ENCODE data around the gene CFAP69.

- TF ChIP-seq CREB1 (CRISPR knock-in tag; IDR thresholded peaks at IDR 0.05; ENCODE audit: low read depth) (no peak), CTCF (conservative IDR thresholded peaks at IDR 0.05; ENCODE audit: low read depth in 2 of 2) (no peak), ETS1 (IDR thresholded peaks at IDR 0.05) (no peak), JUNB (IDR thresholded peaks at IDR 0.05; ENCODE audit: unreplicated experiment) (no peak), REST (IDR thresholded peaks at IDR 0.05; ENCODE audit: unreplicated experiment) (no peak), POLR2AphosphoS5 (IDR thresholded peaks at IDR 0.05; ENCODE audit: low read depth) (no peak), ZNF331 (CRISPR knock-in tag; IDR thresholded peaks at IDR 0.05; ENCODE audit: low read depth) (no peak), EZH2phosphoT487 (IDR thresholded peaks at IDR 0.05; ENCODE audit: unreplicated experiment) (no peak), EZH2 (IDR thresholded peaks at IDR 0.05; ENCODE audit: low read depth, unreplicated experiment) (no peak), STAT1 (IDR thresholded peaks at IDR 0.05; ENCODE audit: unreplicated experiment) (no peak)
These were observed 5.2 kb upstream of the CFAP69 start for GRCh38 chr7:90239625-90240228.

Data from GM23338 (cell line).